Loucy (cell line): ENCODE results near the gene OR2T35.
"Not testable (repeated sequence)": the region's sequence is repeated elsewhere in the genome, so short reads cannot be mapped to it uniquely, and the experiment has no call there.

ENCODE experiments used
- H2AFZ ChIP-seq: fragments of 200-600 bp; sonication (generic); 2 replicates; pipeline ENCODE4 v1.6.0; 2016; ENCODE audit warnings: antibody characterized with exemption, mild to moderate bottlenecking, low read length, moderate library complexity
- H3F3A ChIP-seq: fragments of 200-600 bp; 2 replicates; pipeline ENCODE4 v1.6.0; 2016; ENCODE audit warnings: antibody characterized with exemption, low read depth, mild to moderate bottlenecking
- H3K27me3 ChIP-seq: fragments of 200-600 bp; sonication (generic); 2 replicates; pipeline ENCODE4 v1.6.1; 2014; ENCODE audit warnings: low read length, mild to moderate bottlenecking; ENCODE audit not compliant: insufficient read depth, poor library complexity, severe bottlenecking
- H3K36me3 ChIP-seq: fragments of 200-600 bp; sonication (generic); 2 replicates; pipeline ENCODE4 v1.6.1; 2016; ENCODE audit warnings: low read length; ENCODE audit not compliant: insufficient read depth
- H3K4me1 ChIP-seq: fragments of 200-600 bp; sonication (generic); 2 replicates; pipeline ENCODE4 v1.5.1; 2014; ENCODE audit warnings: low read length, mild to moderate bottlenecking; ENCODE audit not compliant: insufficient read depth, poor library complexity, severe bottlenecking
- H3K4me2 ChIP-seq: fragments of 200-600 bp; sonication (generic); 2 replicates; pipeline ENCODE4 v1.6.0; 2014; ENCODE audit warnings: antibody characterized with exemption, low read length, low read depth, mild to moderate bottlenecking; ENCODE audit not compliant: poor library complexity, severe bottlenecking
- H3K4me3 ChIP-seq: fragments of 200-600 bp; sonication (generic); 2 replicates; pipeline ENCODE4 v1.5.1; 2014; ENCODE audit warnings: low read length, mild to moderate bottlenecking, mixed read lengths; ENCODE audit not compliant: poor library complexity, severe bottlenecking
- H3K79me2 ChIP-seq: fragments of 200-600 bp; sonication (generic); 2 replicates; pipeline ENCODE4 v1.6.1; 2014; ENCODE audit warnings: low read length; ENCODE audit not compliant: insufficient read depth
- H3K9ac ChIP-seq: fragments of 200-600 bp; sonication (generic); 2 replicates; pipeline ENCODE4 v1.6.0; 2014; ENCODE audit warnings: mild to moderate bottlenecking, low read depth, low read length, moderate library complexity; ENCODE audit not compliant: poor library complexity, severe bottlenecking
- H3K9me2 ChIP-seq: fragments of 200-600 bp; sonication (generic); replicated peaks from 2 replicates; pipeline ENCODE4 v1.6.1; 2016; ENCODE audit warnings: low read depth, low read length, mixed read lengths
- H3K9me3 ChIP-seq: fragments of 200-600 bp; sonication (generic); 2 replicates; pipeline ENCODE4 v1.6.1; 2014; ENCODE audit warnings: mild to moderate bottlenecking, antibody characterized with exemption, low read length, low read depth; ENCODE audit not compliant: insufficient read depth
- H4K20me1 ChIP-seq: fragments of 200-600 bp; sonication (generic); 2 replicates; pipeline ENCODE4 v1.6.0; 2014; ENCODE audit warnings: antibody characterized with exemption, low read length, mild to moderate bottlenecking; ENCODE audit not compliant: insufficient read depth, poor library complexity, severe bottlenecking

OR2T35 gene

DNA sequence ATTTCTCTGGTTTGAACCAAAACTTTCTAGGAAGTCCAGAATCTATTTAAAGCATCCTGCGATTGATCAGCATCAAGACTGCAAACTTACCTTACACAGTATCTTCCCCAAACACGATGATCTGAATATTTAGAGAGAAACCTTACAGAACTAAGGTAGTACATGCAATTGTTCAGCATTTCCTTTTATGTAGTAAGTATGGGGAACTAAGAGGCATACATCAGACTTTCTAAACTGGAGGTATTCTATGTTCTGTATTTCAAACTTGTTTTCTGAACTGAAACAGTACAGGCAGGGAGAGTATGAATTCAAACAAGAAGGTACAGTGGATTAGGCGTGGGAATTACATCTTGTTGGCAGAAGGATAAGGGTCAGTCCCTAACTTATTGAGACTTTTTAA lies 10.3 kb upstream of the OR2T35 start, which contains the start of gene OR2T27:
Gene OR2T27 (minus strand): TSS at position 175 of the 400 bp plus-strand sequence. CDS start 4,644 bp downstream, outside the sequence.
- H3K4me2 ChIP-seq, H3F3A ChIP-seq, H2AFZ ChIP-seq, H3K79me2 ChIP-seq, H3K27me3 ChIP-seq, H3K4me3 ChIP-seq, H3K9me2 ChIP-seq, H3K9ac ChIP-seq, H3K9me3 ChIP-seq, H3K4me1 ChIP-seq, H4K20me1 ChIP-seq, H3K36me3 ChIP-seq: not testable (repeated sequence)

GRCh38 chr1:248648770-248649536 lies 3.9 kb upstream of the OR2T35 start:
- H3K27me3 ChIP-seq, H4K20me1 ChIP-seq, H3K9me3 ChIP-seq, H3K9ac ChIP-seq, H3F3A ChIP-seq, H3K79me2 ChIP-seq, H3K4me3 ChIP-seq, H3K9me2 ChIP-seq, H3K36me3 ChIP-seq, H3K4me1 ChIP-seq, H2AFZ ChIP-seq, H3K4me2 ChIP-seq: not testable (repeated sequence)

DNA sequence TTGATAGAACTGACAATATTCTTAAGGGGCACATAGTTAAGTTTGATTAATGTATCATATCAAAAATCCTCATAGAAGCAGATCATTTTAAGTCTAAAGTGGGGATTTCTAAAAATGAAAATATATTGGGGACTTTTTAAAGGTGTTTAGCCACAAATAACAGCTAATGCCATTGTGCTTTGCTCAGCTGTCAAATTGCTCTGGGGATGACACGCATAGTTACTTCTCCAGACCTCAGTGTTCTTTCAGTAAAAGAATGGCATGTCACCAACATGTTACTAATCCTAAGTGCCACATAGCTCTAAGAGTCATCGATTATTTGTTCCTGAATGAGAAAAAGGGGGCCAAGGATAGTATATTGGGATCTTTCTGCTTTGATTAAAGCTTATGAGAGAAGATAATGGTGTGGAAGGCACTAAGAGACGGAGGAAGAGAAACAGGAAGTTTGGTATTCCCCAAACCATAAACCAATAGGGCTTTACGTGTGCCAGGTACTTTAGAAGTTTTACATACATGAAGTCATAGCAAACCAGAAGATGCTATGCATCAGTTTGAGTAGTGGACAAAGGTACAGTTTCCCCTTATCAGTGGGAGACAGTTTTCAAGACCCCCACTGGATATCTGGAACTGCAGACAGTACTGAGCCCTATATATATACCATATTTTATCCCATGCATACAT lies 2.0 kb downstream of the OR2T35 start:
- not testable (repeated sequence) for H4K20me1 ChIP-seq, H2AFZ ChIP-seq, H3F3A ChIP-seq, H3K27me3 ChIP-seq, H3K9me2 ChIP-seq, H3K9ac ChIP-seq, H3K4me2 ChIP-seq, H3K4me3 ChIP-seq, H3K4me1 ChIP-seq, H3K9me3 ChIP-seq, H3K36me3 ChIP-seq, H3K79me2 ChIP-seq

DNA sequence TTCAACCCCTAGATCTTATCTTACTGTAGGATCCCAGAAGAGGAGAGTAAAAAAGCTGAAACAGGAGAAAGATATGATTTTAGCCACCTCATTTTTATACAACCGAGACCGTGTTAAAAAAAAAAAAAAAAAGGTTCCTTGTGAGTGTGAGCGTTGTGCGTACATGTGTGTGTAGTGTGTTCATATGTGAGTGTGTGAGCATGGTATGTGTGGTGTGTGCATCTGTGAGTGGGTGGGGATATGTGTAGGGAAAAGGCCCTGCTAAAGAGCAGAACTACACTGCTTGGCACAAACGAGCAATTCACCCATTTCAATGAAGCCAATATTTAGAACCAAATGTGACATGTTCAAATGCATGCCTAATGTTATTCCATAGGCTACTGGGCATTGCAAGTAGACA lies 3.5 kb downstream of the OR2T35 start:
- not testable (repeated sequence) for H3F3A ChIP-seq, H3K79me2 ChIP-seq, H3K27me3 ChIP-seq, H3K9me2 ChIP-seq, H2AFZ ChIP-seq, H3K36me3 ChIP-seq, H3K9me3 ChIP-seq, H3K9ac ChIP-seq, H3K4me1 ChIP-seq, H3K4me3 ChIP-seq, H4K20me1 ChIP-seq, H3K4me2 ChIP-seq

DNA sequence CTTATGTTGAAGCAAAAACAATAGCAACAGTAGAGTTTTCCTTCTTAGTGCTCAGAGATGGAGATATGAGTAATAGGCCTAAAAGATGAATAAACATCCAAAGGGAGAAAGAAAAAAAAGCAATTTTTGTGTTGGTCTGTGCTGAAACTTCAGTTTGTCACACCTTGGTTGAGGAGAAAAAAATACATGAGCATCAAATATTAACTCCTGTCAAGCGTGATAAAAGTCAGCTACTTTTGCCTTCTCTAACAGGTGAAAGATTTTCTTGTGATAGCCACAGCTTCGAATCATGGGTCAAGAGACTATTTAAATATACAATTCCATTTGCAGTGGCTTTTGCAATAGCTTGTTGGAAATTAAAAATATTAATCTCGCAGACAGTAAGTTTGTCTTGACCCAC lies 4.2 kb downstream of the OR2T35 start:
- H3K4me3 ChIP-seq, H4K20me1 ChIP-seq, H3K36me3 ChIP-seq, H3K27me3 ChIP-seq, H2AFZ ChIP-seq, H3K4me2 ChIP-seq, H3F3A ChIP-seq, H3K9me2 ChIP-seq, H3K9me3 ChIP-seq, H3K79me2 ChIP-seq, H3K4me1 ChIP-seq, H3K9ac ChIP-seq: not testable (repeated sequence)

DNA sequence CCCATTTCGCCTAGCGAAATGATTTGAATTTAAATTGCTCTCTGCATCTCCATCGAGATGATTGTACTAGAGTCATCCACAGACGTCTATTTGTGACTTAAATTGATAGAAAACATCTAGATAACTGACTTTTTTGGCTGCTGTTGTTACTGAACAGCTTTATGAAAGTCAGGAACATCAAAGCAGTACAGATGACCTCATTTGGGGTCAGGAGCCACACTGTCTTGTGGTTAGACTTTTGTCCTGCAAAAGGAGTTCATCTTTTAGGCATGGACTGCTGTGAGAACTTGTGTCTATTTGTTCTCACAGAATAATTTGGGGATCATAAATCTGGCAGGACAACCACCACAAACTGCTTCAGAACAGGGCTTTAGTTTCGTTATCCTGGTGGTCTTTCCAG lies 5.4 kb downstream of the OR2T35 start:
- not testable (repeated sequence) for H3K4me3 ChIP-seq, H3K4me2 ChIP-seq, H3K9me2 ChIP-seq, H3F3A ChIP-seq, H4K20me1 ChIP-seq, H2AFZ ChIP-seq, H3K9me3 ChIP-seq, H3K27me3 ChIP-seq, H3K4me1 ChIP-seq, H3K9ac ChIP-seq, H3K36me3 ChIP-seq, H3K79me2 ChIP-seq

DNA sequence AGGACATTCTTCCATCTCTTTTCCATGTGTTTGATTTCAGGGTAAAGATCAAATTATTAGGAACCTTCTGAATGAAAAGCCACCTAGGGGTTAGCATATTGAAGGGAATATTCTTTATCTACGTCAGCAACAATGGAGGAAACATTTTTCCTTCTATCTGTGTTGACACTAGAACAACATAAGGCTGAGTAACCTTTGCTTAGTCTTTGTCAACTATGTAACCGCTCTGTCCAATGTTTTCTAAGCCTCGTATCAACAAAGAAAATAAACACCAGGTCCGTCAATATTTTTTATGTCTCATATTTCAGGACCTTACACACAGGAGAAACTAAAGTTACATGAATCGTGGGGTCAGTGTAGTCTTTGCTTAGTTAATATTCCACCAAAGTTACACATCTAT lies 8.5 kb downstream of the OR2T35 start:
- not testable (repeated sequence) for H3K27me3 ChIP-seq, H3K9ac ChIP-seq, H3K79me2 ChIP-seq, H3K4me3 ChIP-seq, H3K9me3 ChIP-seq, H3K9me2 ChIP-seq, H3K4me2 ChIP-seq, H3K4me1 ChIP-seq, H4K20me1 ChIP-seq, H3K36me3 ChIP-seq, H2AFZ ChIP-seq, H3F3A ChIP-seq
